H1 (cell line): ENCODE results near the gene SLC1A4. TPM values are rescaled to one million over a fixed set of nuclear protein-coding genes. Genes with fewer than 3 reads are reported as not detected.

ENCODE experiments used
- ASH2L ChIP-seq: fragments of 200-600, 300-600 bp; sonication (generic); IDR thresholded peaks from one replicate; pipeline ENCODE4 v1.7.1; 2017; ENCODE audit warnings: low read length
- ATF2 ChIP-seq: IDR thresholded peaks from 2 replicates; pipeline ENCODE4 v1.6.1; 2012; ENCODE audit warnings: low read length, inconsistent platforms
- BACH1 ChIP-seq: IDR thresholded peaks from 2 replicates; pipeline ENCODE4 v1.6.1; 2012; ENCODE audit warnings: low read length, improper control_type of control experiment
- CHD1 ChIP-seq: IDR thresholded peaks from 2 replicates; pipeline ENCODE4 v1.6.1; 2012; ENCODE audit warnings: low read depth, low read length, improper control_type of control experiment
- CHD2 ChIP-seq: IDR thresholded peaks from 2 replicates; pipeline ENCODE4 v1.6.1; 2012; ENCODE audit warnings: low read length, improper control_type of control experiment
- CTBP2 ChIP-seq: IDR thresholded peaks from 2 replicates; pipeline ENCODE4 v1.7.0; 2011; ENCODE audit warnings: borderline replicate concordance, mild to moderate bottlenecking, moderate library complexity, mixed read lengths, low read length; ENCODE audit not compliant: insufficient read depth, insufficient read length
- E2F6 ChIP-seq: IDR thresholded peaks from 2 replicates; pipeline ENCODE4 v1.6.1; 2012; ENCODE audit warnings: inconsistent platforms
- EZH2 ChIP-seq: fragments of 200-600 bp; sonication (generic); IDR thresholded peaks from 2 replicates; pipeline ENCODE4 v1.7.1; 2012; ENCODE audit warnings: low read depth, mild to moderate bottlenecking, moderate library complexity, low read length, inconsistent platforms; ENCODE audit not compliant: severe bottlenecking
- GTF2F1 ChIP-seq: IDR thresholded peaks from 2 replicates; pipeline ENCODE4 v1.6.1; 2012; ENCODE audit warnings: low read depth, low read length, improper control_type of control experiment, borderline replicate concordance
- JUND ChIP-seq: IDR thresholded peaks from 2 replicates; pipeline ENCODE4 v1.6.1; 2011; ENCODE audit warnings: mild to moderate bottlenecking, improper control_type of control experiment, low read length
- MAX ChIP-seq: IDR thresholded peaks from 2 replicates; pipeline ENCODE4 v1.6.1; 2012; ENCODE audit warnings: inconsistent platforms
- PHF8 ChIP-seq: fragments of 200-600 bp; sonication (generic); conservative IDR thresholded peaks from 2 replicates; pipeline ENCODE4 v1.7.1; 2012; ENCODE audit warnings: low read depth, mild to moderate bottlenecking, inconsistent platforms, low read length, moderate library complexity
- RXRA ChIP-seq: IDR thresholded peaks from 2 replicates; pipeline ENCODE4 v1.6.1; 2011; ENCODE audit warnings: low read depth, mild to moderate bottlenecking, low read length, moderate library complexity; ENCODE audit not compliant: insufficient read depth
- SIN3A ChIP-seq, 2 experiments: IDR thresholded peaks in 1 of 2; conservative IDR thresholded peaks in 1 of 2; 2 replicates each; pipeline ENCODE4 v1.6.1; 2011 to 2012; ENCODE audit warnings: low read length in 2 of 2, improper control_type of control experiment in 1 of 2, low read depth in 1 of 2, mild to moderate bottlenecking in 1 of 2
- SP4 ChIP-seq: IDR thresholded peaks from 2 replicates; pipeline ENCODE4 v1.6.1; 2012; ENCODE audit warnings: low read length, inconsistent platforms
- SUZ12 ChIP-seq: fragments of 200-600 bp; sonication (generic); IDR thresholded peaks from 2 replicates; pipeline ENCODE4 v1.6.1; 2012; ENCODE audit warnings: mild to moderate bottlenecking, inconsistent platforms, low read length, moderate library complexity, mixed read lengths
- polyA plus RNA-seq, 7 experiments: library from polyadenylated mRNA; depleted of rRNA in 3 of 7; stranded (reverse) in 5 of 7; unstranded in 2 of 7; fragments of >200 nt in 5 of 7; fragments of 200-250 nt in 2 of 7; gene quantifications; 1 replicate in 5 of 7; 2 replicates in 1 of 7; 4 replicates in 1 of 7; pipeline versions ENCODE4 v1.2.1 to v1.2.3, GENCODE V29; 2011 to 2013; ENCODE audit warnings: missing spikeins in 2 of 7, mixed read lengths in 2 of 7
- total RNA-seq: library from RNA; stranded (reverse); fragmentation: NEBNext Ultra II Directional; extraction: Animal tissue kit (Norgen Biotek cat#: 25700); gene quantifications from 2 replicates; pipeline ENCODE4 v1.2.1, GENCODE V29; 2021

The SLC1A4 gene
- total and polyA plus RNA-seq, 2 of the 8 experiments (the other 6 are each of a cell fraction or from before 2014, with no cell fraction given): 0.44 to 0.86 TPM

GRCh38 chr2:65045651-65046050, 56.5 kb downstream of the SLC1A4 start (continued):
- TF ChIP-seq GTF2F1: no peak
- TF ChIP-seq PHF8: no peak
- TF ChIP-seq CTBP2: no peak
- TF ChIP-seq SIN3A (conservative IDR thresholded peaks at IDR 0.05 in 1 of 2, IDR thresholded peaks at IDR 0.05 in 1 of 2; ENCODE audit: low read depth in 1 of 2, low read length in 2 of 2): no peak
- TF ChIP-seq CHD1: no peak
- TF ChIP-seq RXRA: no peak
- TF ChIP-seq SUZ12: no peak
- peak; percentile 20 for TF ChIP-seq ASH2L
- peak; percentile 89 for TF ChIP-seq MAX
- TF ChIP-seq E2F6: peak; percentile 73; the same call in 1 of the 2 replicates
- TF ChIP-seq BACH1: peak; percentile 31; the same call in 1 of the 2 replicates
- TF ChIP-seq SP4: no peak
- no peak for TF ChIP-seq CHD2
- TF ChIP-seq EZH2: no peak
- peak; percentile 92 for TF ChIP-seq JUND
- no peak for TF ChIP-seq ATF2
